Activated naive CD8-positive, alpha-beta T cell treated with anti-CD3 and anti-CD28 coated beads, Interleukin-2, amount 50 U/mL, for 24 hours (primary cell): ENCODE results near the gene CNTNAP3.
"Not testable (repeated sequence)": the region's sequence is repeated elsewhere in the genome, so short reads cannot be mapped to it uniquely, and the experiment has no call there.

Source experiments
- ATAC-seq: fragments of 150-1000 bp; cut with Tn5 transposase; one replicate; pipeline ENCODE4 v1.10.0; 2021
- DNase-seq: peaks from one replicate; pipeline ENCODE4 v3.0.0; 2021
- H3K27ac Mint-ChIP-seq: one replicate; pipeline ENCODE4 v1.8.0; 2021; ENCODE audit warnings: mild to moderate bottlenecking, mixed read lengths
- H3K27me3 Mint-ChIP-seq: one replicate; pipeline ENCODE4 v1.8.0; 2021; ENCODE audit warnings: mixed read lengths
- H3K36me3 Mint-ChIP-seq: one replicate; pipeline ENCODE4 v1.8.0; 2021; ENCODE audit warnings: low read depth, mixed read lengths
- H3K4me1 Mint-ChIP-seq: one replicate; pipeline ENCODE4 v1.8.0; 2021; ENCODE audit warnings: mixed read lengths
- H3K4me3 Mint-ChIP-seq: one replicate; pipeline ENCODE4 v1.8.0; 2021; ENCODE audit warnings: mild to moderate bottlenecking, moderate library complexity, mixed read lengths
- H3K9me3 Mint-ChIP-seq: one replicate; pipeline ENCODE4 v1.8.0; 2021; ENCODE audit warnings: mixed read lengths

Gene CNTNAP3

DNA sequence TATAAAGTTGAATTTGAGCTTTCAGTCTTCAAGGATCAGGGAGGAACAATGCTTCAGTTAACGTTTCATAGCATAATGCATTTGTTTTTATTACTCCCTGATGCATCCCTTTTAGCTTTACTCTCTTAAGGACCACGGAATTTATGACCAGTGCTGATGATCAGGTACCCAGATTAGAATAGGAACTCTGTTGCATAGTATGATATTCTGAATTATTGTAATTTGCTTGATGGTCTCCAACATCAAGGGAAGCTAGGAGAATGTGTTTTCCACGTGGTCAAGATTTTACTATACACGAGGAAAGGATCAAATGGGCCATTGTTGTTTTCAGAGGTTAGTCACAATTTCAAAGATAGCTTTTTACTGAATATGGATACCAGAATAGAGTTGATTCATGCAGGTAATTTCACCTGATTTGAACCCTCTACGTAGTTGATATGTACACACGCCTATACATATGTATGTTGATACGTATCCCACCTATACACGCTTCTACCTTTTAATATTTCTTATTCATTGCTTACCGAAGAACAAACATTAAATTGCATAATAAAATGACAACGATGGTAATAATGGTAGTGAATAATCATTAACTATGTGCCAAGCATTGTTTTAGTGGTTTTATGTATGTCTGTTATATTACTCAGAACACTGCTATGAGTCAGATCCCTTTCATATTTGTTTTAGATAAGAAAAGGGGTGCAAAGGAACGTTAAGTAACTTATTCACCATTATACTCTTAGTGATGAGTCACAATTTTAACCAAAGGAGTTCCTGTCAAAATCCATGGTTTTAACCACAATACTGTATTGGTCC lies 257.6 kb downstream of the CNTNAP3 start:
- not testable (repeated sequence) for H3K27me3 Mint-ChIP-seq, H3K9me3 Mint-ChIP-seq, H3K27ac Mint-ChIP-seq, H3K4me1 Mint-ChIP-seq, DNase-seq, H3K36me3 Mint-ChIP-seq, H3K4me3 Mint-ChIP-seq
- peak; percentile 49 for ATAC-seq

GRCh38 chr9:39028855-39029254 lies 259.1 kb downstream of the CNTNAP3 start:
- not testable (repeated sequence) for H3K4me1 Mint-ChIP-seq, H3K27me3 Mint-ChIP-seq, H3K27ac Mint-ChIP-seq, DNase-seq, H3K36me3 Mint-ChIP-seq, H3K9me3 Mint-ChIP-seq, H3K4me3 Mint-ChIP-seq, ATAC-seq

DNA sequence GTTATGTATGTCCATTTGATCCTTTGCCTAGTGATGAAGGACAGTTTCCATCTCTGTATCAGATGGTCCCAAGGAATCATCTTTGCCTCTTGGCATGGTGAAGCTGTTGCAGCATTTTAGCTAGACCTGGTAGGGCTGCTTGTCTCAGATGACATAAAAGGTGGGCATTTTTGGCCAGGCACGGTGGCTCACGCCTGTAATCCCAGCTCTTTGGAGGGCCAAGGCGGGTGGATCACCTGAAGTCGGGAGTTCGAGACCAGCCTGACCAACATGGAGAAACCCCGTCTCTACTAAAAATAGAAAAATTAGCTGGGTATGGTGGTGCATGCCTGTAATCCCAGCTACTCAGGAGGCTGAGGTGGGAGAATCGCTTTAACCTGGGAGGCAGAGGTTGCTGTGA lies 259.8 kb downstream of the CNTNAP3 start:
- H3K4me1 Mint-ChIP-seq, H3K4me3 Mint-ChIP-seq, H3K27ac Mint-ChIP-seq, H3K36me3 Mint-ChIP-seq, H3K27me3 Mint-ChIP-seq, DNase-seq, H3K9me3 Mint-ChIP-seq: not testable (repeated sequence)
- peak; percentile 33 for ATAC-seq

DNA sequence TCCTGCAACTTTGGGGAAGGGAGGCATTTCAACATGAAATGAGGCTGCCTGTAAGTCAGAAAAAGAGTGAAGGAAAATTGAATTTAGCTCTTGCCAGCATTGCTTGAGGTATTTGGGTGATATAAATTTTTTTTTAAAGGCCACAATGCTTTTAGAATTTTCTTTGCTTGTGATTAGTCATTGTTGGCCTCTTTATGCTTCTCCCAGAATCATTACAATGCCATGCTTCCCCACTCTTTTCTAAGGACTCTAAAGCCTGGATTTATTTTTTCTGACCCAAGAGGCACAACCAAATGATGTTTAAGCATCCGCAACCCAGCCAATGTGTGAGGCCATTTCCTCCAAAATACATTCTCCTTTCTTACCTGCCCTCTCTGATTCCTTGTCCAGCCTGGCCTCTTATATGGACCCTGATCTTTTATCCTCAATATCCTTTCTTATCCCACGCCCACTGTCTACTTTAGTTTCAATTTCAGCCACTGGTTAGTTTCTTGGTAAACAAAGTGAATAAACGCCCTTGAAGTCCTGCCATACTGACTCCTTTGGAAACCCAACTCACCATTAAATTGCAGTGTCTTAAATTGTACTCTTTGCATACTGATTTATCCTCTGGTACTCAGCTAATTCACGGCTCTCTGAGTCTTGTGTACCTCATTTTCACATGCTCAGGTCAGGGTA lies 261.9 kb downstream of the CNTNAP3 start:
- not testable (repeated sequence) for ATAC-seq, DNase-seq, H3K36me3 Mint-ChIP-seq, H3K27me3 Mint-ChIP-seq, H3K9me3 Mint-ChIP-seq, H3K27ac Mint-ChIP-seq, H3K4me1 Mint-ChIP-seq, H3K4me3 Mint-ChIP-seq
